ENCODE data around the gene CABCOCO1.

GRCh38 chr10:61785473-61786105 is 122.9 kb downstream of the CABCOCO1 start:
- TF ChIP-seq, protein P1, sequence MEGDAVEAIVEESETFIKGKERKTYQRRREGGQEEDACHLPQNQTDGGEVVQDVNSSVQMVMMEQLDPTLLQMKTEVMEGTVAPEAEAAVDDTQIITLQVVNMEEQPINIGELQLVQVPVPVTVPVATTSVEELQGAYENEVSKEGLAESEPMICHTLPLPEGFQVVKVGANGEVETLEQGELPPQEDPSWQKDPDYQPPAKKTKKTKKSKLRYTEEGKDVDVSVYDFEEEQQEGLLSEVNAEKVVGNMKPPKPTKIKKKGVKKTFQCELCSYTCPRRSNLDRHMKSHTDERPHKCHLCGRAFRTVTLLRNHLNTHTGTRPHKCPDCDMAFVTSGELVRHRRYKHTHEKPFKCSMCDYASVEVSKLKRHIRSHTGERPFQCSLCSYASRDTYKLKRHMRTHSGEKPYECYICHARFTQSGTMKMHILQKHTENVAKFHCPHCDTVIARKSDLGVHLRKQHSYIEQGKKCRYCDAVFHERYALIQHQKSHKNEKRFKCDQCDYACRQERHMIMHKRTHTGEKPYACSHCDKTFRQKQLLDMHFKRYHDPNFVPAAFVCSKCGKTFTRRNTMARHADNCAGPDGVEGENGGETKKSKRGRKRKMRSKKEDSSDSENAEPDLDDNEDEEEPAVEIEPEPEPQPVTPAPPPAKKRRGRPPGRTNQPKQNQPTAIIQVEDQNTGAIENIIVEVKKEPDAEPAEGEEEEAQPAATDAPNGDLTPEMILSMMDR (optimal IDR thresholded peaks at IDR 0.05 in 1 of 3, IDR thresholded peaks at IDR 0.05 in 1 of 3, conservative IDR thresholded peaks at IDR 0.05 in 1 of 3; ENCODE audit: extremely low read depth in 1 of 3, insufficient read depth in 2 of 3, low read length in 3 of 3): no peak
- TF ChIP-seq EZH2 (IDR thresholded peaks at IDR 0.05; ENCODE audit: low read length): no peak
